HG03135 (cell line): Measurements from ENCODE around the gene HIRA.

Experiments
- ATAC-seq: cut with Tn5 transposase; IDR thresholded peaks from one replicate; pipeline ENCODE4 v1.9.1; 2021; ENCODE audit warnings: mild to moderate bottlenecking, moderate library complexity; ENCODE audit not compliant: unreplicated experiment

HIRA gene

DNA sequence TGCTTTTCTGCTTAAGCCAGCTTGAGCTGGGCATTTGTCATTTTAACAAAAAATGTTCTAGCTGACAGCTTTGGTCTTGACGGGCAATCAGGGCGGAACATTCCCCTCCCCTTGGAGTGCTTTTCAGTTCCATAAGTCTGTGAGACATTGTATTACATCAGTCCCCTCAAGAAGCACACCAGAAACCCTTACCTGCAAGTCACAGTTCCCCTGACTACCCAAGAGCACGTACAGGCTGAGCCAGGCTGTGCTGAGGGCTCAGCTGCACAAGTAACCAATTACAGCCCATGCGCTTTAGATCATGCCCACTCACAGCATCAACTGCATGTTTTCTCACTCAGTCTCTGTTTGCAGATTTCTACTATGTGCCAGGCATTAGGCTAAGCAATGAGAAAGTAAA lies 19.1 kb downstream of the HIRA start:
- no peak for ATAC-seq

DNA sequence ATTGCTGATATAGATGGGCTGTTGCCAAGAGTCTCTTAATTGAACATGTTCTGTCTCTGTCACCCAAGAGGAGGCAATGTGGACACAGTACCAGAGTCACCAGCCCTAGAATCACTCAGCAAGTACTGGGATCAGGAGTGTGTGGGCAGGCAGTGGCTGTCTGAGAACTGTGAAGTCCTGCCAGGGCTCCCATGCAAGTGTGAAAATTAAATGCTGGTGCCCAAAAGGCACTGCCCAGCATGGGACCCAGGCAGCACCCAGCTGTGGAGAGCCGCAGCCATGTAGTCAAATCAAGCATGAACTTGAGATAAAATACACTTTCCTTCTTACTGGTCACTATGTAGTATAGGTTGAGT lies 19.9 kb downstream of the HIRA start:
- ATAC-seq, result no peak

DNA sequence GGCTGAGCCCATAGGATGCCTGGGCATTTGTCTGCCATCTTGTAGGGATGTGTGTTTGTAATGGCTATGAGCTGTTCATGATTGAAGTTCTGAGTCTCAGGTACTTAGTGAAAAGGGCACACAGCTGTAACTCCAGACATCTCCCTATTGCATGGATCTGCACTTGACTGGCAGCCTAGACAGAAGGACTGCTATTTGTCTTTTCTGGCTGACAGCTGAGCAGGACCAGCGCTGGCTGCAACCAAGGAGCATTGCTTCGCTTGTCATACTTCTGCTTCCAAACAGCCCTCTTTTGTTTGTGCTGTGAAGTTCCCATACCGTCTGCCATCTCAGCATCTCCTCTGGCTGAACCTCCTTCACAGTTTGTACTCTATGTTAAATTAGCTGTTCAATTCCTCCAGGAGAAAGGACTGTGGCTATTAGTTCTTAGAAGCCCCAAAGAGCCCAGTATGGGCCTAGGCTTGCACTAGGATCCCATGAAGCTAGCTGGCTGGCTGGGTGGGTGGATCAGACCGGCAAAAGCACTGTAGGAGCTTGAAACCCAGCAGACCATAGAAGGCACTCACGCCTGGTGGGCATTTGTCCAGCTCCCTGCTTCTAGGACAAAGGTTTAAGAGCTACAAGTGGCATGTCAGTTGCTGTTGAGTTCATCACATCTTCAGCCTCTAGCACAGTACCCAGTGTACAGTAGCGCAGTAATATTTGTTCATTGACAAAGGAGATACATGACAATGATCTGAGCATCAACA lies 20.4 kb downstream of the HIRA start:
- no peak for ATAC-seq

DNA sequence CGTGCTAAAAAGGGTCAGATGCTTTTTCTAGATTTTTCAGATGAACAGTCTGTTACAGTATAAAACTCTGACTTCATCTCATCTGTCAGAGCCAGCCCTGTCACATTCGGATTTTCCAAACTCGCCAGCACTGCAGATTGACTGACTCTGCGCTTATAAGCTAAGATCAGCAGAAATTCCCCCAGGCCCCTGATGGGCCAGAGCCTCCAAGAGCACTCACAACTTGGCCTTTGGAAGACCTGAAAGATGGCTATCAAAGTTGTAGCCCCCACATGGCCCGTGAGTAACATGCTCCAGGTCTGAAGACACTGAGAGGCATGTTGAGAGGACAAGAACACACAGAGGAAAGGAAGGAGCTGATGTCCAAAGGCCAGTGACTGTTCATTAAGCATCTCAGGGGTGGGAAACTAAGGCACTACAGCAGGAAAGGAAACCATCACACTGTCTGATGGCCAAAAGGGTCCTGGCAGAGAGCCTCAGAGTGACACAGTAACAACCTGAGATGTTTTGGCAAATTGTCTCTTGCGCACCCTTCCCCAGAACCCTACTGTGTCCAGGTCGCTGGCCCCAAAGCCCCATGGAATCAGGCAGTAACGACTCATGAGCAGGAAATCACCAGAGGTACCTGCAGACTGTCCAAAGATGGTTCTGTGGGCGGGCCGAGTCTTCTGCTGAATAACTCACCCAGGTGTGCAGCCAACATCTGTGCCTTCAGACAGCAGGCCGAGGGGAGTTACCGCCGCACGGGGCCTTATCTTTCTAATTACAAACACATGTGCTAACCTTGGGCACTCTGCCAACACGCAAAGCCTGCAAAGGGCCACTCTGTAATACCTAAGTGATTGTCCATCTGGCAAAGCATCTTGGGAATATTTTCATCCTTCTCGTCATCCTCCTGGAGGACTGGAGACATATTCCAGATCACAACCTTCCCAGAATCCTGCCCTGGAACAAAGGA lies 23.6 kb downstream of the HIRA start:
- no peak for ATAC-seq

DNA sequence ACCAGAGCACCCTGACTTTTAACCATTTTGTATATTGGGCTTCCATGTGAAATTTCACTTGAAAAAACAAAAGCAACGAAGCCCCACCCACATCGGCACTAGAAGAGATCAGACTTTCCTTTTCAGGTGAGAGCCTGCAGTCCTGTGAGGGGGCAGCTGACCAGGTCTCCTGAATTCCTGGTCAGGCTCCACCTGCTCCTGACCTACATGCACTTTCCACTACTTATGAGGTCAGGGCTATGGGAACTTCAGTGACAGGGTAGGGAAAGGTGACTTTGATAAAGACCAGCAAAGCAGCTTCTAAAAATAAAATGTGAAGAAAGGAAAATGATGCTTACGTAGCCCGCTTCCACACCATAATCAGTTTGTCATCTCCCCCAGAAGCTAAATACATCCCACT lies 24.7 kb downstream of the HIRA start:
- ATAC-seq, result no peak

DNA sequence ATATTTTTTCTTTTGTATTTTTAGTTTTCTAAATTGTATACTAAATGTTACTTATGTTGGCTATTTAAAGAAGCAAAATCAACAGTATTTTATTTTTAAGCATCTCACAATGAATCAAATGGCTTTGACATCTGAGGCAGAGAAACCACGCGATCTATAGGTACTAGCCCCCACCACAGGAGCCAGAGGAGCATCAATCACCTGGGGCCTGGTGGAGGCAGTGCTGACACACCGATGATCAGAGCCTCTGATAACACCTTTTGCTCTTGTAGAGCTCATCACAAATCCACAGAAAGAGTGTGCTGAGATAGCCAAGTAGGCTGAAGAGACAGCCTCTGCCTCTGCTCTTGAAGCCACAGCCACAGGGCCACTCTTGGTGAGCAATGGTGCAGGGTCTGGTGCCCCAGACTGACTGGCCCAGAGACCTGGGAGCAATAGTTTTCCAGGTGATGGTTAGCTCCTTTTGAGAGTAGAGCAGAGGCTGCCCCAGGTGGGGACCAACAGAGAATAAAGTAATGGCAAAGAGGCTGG lies 25.2 kb downstream of the HIRA start:
- ATAC-seq, result no peak

DNA sequence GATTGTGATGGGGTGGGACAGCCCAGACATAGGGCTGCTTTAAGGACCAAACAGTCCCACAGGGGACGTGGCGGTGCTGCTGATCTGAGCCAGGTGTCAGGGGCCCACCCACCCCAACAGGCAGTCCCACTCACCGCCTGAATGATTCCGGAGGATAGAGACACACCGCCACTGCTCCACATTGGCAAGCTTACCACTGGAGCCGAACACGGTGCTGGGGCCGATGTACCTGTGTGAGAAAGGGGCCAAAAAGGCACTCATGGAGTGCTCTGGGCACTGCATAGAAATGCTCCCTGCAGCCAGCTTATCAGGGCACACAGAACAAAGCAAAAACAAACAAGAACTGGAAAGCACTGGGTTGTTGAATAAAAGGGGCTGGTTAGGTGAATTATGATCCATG lies 25.9 kb downstream of the HIRA start:
- ATAC-seq, result no peak

DNA sequence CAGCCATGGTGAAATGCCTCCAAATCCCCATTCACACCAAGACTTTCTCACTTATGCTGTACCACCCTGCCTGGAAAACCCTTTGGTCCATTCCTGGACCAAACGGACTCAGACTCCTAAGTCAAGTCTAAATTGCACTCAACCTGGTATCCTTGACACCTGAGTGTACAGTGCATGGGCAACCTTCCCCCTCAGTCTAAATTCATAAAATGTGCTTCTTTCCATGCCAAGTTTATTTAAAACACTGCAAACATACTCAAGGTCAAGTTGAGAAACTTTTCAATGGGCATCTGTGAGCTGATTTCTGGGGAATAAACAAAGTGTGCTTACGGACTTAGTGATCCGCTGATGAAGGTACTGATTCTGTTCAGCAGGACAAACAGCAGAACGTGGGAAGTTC lies 26.4 kb downstream of the HIRA start:
- no peak for ATAC-seq

DNA sequence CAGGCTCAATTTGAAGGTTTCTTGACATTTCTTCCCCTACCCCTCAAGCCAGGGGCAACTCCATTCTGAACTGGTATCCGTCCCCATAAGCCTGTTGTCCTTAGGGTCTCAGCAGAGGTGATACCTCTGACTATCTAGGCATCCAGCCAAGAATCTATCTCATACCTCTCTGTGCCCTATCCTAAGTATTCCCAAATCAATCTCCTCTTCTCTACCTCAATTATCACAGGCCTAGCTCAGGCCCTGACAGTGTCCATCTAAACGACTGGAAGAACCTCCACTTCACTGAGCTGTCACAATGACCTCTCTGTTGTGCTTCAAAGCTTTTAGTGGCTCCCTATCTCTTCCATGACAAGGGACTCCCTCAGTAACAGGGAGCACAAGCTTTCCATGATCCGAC lies 26.9 kb downstream of the HIRA start:
- ATAC-seq, result no peak

DNA sequence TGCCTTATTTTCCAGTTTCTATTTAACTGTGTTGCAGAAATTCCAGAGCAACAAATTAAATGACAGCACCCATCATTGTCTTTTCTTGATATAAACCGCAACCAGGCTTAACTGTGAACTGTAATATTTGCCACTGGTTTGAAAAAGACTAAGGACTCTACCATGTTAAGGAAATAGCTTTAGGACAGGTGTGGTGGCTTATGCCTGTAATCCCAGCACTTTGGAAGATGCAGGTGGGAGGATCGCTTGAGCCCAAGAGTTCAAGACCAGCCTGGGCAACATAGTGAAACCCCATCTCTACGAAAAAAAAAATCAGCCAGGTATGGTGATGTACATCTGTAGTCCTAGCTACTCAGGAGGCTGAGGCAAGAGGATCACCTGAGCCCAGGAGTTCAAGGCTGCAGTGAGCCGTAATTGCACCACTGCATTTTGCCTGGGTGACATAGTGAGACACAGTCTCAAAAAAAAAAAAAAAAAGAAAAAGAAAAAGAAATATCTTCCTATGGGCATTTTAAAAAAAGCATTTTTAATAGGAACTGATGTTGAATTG lies 28.8 kb downstream of the HIRA start:
- no peak for ATAC-seq

DNA sequence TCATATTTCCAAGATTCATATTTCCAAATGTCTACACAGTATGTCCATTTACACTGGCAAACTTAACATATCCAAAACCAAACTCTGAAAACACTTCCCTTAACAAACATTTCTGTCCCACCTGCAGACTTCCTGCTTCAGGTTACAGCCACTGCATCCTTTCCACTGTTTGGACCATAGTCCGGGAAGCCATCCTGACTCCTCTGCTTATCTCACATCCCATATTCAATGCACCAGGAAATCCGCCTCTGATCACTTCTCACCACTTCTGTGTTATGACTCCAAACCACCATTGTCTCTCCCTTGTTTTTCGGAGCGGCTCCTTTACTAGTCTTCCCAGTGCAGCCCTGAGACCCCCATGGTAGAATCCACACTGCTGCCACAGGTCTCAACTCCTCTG lies 30.1 kb downstream of the HIRA start:
- no peak for ATAC-seq

DNA sequence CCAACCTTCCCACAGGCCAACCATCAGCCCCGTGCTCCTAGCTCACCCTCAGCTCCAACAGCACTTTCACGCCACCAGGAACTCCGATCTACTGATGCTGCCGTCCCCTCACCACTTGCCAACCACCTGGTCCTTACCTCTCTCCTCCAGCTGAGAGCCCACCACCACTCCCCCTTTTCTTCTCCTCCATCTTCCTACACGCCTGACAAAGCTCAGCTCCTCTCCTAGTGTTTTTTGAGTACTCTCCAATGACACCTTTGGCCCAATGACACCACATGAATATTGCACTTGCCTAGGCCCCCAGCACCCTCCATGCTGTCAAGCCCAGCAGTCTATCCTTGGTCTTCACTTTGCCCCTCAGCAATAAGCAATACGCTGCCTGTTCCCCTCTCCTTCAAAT lies 30.7 kb downstream of the HIRA start:
- no peak for ATAC-seq

DNA sequence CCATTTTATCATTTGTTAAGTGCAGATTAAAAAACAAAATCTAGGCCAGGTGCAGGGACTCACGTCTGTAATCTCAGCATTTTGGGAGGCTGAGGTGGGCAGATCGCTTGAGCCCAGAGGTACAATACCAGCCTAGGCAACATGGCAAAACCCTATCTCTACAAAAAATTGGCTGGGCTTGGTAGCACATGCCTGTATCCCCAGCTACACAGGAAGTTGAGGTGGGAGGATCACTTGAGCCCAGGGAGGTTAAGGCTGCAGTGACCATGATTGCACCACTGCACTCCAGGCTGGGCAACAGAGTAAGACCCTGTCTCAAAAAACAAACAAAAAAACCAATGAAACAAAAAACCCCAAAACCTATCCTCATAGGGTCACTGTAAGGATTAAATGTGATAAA lies 32.9 kb downstream of the HIRA start:
- no peak for ATAC-seq

DNA sequence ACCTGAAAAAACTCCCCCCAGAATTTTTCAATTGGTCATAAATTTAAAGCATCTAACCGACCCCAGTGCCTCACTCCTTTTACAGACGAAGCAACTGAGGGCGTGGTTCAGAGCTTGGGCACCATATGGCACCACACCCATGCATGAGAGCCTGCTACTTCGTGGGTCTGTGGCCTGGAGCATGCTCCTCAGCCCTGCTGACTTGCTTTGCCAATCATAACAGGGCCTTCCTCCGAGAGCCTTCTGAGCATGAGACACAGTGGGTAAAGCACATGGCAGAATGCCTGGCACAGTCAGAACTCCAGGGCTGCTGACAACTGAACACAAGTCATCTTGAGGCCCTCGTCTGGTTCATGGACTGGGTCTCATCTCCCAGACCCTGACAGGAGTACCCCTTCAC lies 33.3 kb downstream of the HIRA start:
- no peak for ATAC-seq

DNA sequence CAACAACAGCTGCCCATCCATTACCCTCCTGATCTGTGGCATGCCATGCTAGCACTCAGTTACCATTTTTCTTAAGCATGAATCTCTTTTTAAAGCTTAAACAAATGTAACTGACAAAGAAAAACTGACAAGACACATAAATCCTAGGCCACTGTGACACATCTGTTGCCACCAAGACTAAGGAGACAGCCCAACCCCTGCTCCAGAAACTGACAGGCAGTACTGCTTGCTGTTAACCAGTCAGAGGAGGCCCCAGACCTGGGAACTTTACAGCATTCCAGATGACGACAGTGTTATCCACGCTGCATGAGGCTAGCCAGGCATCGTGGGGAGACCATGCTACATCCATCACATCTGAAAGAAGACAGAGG lies 33.8 kb downstream of the HIRA start:
- ATAC-seq, result no peak

DNA sequence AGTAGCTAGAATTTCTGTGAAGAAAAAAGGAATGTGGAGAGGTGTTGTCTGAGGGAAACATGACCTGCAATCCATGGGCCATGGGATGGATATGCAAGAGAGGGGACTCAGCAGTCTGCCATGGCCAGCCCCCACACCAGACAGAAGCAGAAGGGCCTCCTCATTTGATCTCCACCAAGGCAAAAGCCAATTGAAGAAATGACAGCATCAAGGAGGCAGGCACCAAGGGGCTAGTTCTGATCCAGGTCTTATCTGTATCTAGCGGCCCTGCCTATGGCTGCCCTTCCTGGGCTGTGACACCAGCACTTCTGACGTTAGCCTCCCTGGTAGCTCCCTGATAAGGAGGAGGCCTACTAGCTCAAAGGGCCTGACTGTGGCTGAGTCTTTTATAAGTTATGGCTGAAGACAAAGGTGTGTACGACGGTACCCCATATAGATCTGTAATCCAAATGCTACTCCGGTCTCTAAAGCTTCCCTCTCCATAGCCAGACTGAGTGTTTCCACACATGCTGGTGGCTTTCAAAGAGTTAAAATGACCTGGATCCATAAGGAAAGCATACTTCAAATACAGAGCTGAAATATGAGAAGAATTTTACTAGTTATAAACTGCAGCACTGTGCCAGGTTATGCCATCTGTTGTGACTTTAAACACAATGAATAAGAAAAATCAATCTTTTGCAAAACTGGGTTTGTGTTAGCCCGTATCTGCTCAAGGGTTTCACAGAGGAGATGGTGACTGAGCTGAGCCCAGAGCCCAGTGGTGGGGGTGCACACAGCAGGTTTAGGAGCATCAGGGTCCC lies 34.4 kb downstream of the HIRA start:
- ATAC-seq, result no peak

DNA sequence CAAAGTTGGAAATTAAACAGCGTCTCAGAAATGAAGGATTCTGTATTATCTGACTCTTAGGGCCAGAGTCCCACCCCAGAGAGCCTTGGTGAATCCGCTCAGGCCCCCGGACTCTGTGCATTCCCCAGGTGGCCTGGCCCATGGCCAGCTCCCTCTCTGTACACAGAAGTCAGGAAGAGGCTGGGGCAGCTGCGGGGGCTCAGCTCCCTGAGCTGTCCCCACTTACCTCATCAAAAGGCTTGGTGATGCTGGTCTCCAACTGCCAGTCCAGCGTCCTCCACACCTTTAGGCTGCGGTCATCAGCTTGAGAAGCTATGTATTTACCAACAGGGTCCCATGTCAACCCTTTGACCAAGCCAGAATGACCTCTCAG lies 35.0 kb downstream of the HIRA start:
- no peak for ATAC-seq

DNA sequence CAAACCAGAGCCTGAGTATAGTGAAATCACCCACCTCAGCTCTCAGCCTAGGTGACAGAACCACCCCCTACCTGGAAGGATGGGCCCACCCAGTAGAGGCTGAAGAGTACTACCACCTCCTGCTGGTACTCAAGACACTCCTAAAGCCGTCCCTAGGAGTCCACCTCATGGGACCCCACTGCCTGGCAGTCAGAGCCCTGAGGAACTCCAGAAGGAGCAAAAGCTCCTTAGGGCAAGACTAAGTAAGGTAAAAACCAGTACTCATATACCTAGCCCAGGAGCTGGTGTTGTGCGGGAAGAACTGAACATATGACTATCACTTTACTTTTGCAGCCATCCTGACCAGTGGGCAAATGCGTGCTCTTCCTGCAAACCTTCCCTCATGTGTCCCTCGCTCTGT lies 36.3 kb downstream of the HIRA start:
- ATAC-seq, result no peak

DNA sequence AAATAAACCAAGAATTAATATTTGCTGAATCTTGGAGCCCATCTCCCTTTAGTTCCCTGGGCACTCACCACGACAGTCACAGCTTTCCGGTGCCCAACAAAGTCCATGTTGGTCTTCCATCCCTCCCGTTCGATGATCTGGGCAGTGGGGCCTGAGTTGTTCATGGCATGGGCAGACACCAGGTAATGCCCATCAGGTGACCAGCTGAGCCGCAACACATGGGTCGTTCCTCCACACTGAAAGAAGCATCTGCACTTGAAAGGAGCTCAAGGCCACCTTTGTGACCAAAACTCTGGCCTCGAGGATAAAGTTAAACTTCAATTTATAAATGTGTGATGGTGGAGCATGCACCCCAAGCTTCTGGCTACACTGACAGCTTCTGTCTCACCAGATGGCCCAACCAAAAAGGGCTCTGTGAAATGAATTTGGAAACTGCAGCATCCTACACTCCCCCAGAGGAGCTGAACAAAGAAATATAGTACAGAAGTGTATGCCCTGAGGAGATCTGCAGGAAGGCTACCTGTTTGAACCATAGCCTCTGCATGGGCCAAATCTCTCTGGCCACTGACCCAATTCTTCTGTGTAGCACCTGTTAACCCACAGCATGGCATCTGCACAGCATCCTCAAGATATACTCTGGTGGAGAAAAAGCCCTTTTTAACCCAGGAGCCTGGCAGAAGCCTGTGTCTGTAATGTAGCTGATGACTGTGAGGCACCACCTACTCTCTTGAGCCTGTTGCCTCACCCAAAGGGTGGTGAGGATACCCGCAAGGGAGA lies 37.1 kb downstream of the HIRA start:
- no peak for ATAC-seq

DNA sequence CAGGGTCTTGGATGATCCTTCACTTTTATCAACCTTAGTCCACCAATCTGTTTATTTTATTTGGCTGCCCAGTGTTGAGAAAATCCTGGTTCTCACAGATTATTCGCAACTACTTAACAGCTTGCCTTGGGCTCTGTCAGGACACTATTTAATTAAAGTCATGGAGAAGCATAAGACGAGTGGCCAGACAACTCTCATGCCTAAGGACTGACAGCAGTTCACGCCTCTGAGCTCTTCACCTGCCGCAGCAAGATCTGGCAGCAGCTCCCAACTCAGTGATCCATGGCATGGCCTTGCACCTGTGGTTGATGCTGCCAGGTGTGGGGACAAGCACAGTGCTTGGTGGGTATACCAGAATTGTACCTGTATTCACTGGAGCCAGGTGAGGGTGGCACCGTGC lies 37.8 kb downstream of the HIRA start:
- ATAC-seq, result no peak
